ENCODE data around the gene ADAMTS3.

Gene ADAMTS3

DNA sequence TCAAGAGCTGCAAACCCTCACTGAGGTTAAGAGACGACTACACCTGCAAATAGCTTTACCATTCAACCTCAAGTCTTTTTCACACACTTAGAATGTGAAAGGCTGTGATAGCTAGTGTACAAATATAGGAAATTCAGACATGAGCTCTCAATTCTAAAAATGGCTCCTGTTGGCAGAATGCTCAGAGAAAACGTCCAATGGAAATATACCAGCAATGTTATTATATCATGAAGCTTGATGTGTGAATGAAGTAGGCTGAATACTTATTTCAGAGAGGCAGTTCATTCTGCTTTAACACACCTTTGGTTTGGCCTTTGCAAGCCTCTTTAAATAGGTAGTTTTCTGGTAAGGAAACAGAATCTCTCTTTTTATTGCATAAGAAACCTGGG lies 227.6 kb downstream of the ADAMTS3 start:
- no peak for DNase-seq (ENCODE audit: low read depth)

DNA sequence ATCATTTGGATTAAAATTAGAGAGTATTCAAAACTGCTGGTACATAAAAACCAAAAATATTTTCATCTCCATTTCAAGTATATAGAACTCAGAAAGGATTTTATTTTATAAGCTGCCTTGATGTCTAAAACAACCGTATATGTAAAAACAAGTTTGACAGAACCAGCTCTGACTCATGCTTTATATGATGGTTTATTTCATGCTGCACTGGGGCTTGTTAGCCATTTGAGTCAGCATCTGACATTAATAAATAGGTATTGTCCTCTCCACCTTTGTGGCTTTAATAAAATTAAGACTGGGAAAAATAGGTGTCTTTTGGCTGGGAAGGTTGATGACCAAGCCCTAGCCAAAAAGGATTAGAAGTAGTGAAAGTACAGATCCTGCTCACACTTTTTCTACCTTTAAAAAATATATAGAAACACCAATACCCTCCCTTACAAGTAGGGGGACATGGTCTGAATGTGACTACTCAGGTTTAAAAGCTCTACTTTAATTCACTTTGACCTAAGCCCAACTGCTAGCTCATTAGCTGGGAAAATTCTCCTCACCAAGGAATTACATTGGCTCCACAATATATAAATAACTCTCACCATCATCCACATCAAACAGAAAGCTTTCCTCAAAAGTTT lies 228.1 kb downstream of the ADAMTS3 start:
- DNase-seq (ENCODE audit: low read depth) = peak; percentile 20

DNA sequence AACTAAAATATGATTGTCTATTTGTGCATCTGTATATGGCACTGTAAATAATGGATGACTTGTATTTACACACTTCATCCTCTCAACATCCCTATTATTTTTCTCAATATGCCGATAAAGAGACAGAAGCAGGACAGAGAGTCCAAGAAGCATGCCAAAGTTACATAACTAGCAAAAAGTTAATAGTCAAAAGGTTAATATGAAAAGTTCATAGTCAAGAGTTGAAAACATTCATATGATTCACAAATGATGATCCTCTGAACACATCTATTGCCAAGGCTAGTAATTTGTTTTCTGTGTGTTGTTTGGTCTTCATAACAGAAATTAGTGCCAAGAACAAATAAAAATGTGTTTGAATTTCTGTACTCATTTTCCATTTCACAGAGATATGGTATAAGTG lies 231.0 kb downstream of the ADAMTS3 start:
- DNase-seq (ENCODE audit: low read depth) = no peak

DNA sequence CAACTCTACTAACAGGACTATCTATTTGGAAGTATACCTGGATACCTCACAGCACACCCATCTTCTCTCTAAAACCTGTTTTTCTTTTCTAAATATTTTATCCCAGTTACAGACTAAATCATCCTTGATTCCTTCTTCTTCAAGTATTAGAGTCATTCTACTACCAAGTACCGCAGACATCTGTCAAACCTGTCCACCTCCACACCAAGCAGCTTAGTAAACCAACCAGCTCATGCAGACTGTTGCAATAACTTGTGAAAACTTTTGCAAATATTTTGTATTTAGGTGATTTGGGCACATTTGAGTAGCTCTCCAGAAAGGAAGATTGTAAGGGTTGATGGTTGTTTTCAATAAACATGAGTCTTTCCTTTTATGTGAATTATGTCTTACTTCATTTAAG lies 238.6 kb downstream of the ADAMTS3 start:
- no peak for DNase-seq (ENCODE audit: low read depth)

DNA sequence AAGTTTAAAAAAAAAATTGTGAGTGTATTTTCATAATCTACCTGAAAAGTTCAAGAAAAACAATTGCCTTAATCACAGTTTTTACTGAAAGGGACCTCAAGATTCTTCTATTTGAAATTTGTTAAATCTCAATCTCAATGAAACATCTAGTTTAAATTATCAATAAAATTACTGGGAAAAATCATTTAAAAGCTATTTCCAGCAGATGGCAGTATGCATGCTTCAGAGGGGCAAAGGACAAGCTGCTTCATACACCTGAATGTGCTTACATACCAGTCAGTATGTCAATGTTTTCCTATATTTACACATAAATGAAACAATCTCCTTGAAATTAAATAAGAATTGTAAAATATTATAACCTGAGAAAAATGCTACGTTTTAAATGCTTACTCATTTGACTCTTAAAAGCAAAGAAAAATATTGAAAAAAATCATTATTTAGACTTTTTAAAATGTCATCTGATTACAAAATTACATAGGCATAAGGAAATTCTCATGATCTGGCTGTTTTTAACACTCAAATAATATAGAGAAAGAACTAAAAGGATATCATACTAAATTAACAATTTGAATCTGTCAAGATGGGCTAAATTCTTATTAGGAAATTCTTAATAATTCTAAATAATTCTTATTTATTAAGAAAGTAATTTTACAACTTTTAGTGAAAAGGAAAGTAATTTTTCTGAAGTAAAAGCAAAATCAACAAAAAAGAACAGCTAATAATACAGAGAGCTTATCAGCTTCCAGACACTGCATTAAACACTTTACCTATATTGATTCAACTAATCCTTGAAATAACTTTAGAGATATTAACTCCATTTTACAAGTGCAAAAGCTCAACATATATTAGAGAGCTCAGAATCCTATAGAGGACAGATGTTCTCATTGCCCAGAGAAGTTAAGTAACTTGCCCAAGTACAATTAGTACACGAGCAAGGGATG lies 242.1 kb downstream of the ADAMTS3 start:
- DNase-seq (ENCODE audit: low read depth) = peak; percentile 61

DNA sequence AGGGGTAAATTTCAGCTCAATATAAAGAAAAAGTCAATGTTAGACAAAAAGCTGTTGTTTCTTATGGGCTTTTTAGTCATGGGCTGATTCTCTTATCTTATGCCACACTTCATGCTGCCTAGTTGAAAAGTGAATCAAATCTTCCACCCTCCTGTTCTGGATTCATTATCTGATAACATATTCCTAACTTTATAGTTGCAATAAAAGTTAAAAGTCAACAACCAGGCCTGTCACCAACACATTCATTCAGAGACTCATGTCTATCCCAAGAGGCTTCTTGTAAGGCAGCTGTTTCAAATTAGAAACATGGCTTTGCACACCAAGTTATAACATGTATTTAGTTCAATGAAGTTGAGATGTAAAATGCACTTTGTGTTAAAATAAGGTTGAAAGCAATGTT lies 243.8 kb downstream of the ADAMTS3 start:
- DNase-seq (ENCODE audit: low read depth) = no peak

DNA sequence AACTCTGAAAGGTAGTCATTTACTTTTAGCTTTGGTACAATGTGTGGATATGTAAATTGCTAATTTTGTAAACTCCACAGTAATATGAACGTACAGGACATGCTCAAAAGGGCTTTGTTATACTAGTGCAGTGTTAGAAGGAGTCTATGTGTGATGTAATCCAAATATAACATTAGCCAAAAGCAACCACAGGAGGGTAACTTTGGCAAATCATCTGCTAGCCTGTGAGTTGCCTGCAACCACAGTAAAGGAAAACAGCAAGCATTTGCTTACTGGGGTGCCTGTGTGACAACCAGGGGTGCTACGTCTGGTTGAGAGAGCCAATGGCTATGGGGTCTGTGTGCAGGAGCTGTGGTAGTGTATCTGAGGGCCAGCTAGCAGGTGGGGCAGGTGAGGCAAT lies 245.8 kb downstream of the ADAMTS3 start:
- DNase-seq (ENCODE audit: low read depth) = no peak

DNA sequence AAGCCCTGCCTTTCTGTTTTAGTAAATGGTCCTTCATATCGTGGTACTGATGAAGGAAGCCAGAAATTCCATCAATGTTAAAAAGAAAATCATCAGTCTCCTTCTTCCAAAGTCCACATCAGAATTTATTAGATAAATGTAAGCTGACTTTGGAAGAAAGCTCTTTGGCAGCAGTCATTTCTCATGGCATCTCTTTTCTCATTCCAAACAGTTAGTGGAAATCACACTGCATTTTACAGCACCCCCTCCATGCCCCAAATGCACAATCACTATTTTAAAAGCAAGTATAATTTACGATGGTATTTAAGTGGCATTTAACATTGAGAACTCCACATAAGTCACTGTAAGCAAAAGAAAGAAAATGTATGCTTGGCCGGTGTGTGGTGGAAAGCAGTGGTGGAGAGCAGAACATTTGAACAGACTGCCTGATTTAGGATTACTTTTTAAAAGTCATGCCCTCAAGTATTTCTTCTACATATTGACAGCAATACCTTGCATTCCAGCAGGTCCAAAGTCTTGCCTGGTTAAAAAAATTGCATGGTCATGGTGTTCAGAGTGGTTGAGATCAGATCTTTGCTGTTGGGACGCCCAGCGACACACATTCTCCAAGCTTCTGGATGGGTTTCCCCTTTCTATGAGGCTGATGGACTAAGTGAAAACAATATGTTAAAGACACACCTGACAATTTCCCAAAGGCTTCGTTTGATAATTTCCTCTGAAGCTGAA lies 248.6 kb downstream of the ADAMTS3 start:
- DNase-seq (ENCODE audit: low read depth) = no peak

DNA sequence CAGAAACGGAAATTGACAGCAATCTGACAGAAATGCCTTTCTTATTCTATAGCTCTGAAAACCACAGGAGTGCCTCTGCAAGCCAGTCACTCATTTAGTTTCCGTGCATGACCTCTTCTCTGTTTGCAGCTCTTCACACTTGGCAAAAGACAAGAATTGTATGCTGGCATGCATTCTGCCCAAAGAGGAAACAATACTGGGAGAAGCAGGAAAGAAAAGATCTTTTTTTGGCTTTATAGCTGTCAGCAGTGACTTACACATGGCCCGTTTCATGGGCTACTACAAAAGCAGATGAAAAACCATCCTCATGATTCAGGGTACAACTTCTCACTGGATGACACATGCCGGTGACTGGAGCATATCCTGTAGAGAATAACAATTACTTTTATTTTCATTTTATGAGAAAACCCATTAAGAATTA lies 249.4 kb downstream of the ADAMTS3 start:
- DNase-seq (ENCODE audit: low read depth) = peak; percentile 84

DNA sequence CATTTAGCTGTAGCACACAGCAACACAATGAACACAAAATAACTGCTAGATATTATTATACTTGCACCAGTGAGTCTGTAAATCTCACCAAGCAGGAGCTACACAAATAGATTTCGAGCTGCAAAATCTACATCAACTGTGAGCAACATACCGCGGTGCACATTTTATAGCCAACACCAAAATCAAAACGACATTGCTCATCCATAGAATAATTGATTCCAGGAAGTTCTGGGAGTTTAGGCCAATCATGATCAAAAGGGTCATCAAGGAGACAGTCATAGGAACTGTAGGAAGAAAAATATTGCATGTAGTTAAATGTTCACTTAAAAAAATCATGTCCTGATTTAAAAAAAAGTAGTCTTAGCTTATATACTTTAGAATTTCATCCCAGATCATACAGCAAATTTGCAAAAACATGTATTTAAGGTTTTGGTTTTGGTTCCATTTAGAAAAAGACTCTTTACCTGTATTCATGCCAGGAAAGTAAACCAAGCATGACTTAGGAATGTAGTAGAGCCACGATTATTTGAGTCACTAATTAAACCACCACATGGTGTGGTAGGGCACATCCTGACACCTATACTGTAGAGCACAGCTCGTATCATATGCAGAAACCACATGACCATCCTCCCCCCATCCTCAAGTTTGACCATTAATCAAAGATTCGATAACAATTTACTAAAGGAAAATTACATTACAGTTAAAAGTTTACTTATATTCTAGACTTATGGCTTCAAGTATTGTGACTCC lies 250.4 kb downstream of the ADAMTS3 start:
- peak; percentile 21 for DNase-seq (ENCODE audit: low read depth)

DNA sequence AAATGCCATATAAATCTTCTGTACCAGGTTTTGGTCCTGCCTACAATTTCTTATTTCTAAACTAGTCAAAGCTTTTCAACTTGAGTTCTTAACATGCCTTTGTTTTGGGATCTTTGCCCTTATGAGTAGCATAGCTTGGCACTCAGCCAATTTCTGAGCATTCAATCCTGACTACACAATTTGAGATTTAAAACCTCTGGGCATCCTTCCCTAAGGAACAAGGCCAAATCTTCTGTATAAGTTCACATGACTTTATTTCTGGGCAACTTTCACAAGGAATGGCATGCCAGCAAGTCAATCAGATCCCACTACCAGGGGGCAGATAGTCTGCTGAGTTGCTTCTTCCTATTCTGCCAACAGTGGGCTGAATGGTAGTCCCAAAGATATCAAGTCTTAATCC lies 254.2 kb downstream of the ADAMTS3 start:
- peak; percentile 36 for DNase-seq (ENCODE audit: low read depth)

DNA sequence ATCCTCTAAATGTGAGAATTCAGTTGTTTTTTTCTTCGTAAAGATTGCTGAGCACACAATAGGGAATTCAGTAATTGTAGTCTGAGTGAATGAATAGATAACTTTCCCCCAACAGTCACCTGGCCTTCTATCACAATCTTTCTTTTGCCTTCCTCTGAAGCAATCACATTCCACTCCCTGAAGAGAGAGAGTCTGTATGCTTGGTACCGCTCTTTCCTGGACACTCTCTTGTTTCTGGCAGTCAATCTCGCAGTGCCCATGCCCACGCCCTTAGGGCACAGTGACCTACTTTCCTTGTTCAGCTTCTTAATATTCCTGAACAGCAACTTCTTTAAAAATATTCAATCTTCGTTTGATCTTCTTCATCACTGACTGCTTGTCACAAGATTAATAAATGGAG lies 255.9 kb downstream of the ADAMTS3 start:
- DNase-seq (ENCODE audit: low read depth) = no peak

DNA sequence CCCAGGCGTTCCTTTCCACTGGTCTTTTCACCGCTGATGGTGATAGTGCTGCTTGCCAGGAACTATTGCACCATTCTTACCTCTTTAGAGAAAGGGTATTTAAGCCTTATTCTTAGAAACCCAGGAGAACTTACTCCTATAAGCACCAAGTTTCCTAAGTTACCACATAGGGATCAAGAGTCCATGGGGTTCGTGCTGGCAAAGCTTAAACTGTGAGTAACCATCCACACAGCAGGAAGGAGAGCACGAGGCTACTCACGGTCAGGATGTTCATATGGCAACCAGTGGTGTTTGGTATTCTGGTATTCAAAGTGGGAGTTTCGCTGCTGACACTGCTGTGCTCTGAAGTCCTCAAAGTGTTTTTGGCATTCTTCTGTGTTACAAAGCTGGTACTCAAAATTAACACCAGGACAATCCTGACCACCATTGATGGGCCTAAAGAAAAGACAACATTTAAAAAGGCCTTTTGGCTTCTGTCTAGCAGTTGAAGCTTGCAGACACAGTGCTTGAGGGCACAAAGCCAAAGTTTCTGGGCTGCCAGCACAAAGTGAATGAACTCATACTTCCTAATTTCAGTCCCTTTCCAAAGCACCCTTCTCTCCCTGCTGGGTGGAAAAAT lies 256.9 kb downstream of the ADAMTS3 start:
- peak; percentile 78 for DNase-seq (ENCODE audit: low read depth)

DNA sequence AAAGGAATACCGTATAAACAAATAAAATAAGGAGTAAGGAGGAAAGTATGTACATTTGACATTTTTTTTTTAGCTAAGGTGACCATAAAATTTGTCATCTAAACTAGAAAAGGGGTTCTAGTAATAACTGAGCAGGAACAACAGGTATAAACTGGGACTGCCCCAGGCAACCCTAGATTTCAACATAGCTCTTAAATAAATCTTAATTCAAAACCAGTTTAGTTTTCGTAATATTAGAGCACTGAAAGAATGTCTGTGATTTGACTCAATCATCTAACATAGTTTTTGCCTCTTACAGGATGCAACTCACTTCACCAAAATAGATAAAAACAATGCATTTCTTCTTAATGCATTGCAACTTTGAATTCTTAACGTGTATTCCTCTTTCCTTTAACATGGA lies 257.7 kb downstream of the ADAMTS3 start:
- no peak for DNase-seq (ENCODE audit: low read depth)

DNA sequence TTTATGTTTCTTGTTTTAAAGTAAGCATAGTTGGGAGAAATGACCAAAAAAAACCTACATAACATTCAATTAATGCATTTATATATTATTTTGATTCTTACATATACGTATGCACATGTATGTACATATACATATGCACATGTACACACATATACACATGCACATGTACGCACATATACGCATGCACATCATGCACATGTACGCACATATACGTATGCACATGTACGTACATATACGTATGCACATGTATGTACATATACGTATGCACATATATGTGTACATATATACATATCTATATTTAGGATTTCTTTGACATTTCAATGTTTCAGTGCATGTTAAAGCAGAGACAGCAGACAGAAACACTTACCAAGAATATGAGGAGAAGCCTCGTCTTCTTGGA lies 263.4 kb downstream of the ADAMTS3 start:
- DNase-seq (ENCODE audit: low read depth) = no peak

DNA sequence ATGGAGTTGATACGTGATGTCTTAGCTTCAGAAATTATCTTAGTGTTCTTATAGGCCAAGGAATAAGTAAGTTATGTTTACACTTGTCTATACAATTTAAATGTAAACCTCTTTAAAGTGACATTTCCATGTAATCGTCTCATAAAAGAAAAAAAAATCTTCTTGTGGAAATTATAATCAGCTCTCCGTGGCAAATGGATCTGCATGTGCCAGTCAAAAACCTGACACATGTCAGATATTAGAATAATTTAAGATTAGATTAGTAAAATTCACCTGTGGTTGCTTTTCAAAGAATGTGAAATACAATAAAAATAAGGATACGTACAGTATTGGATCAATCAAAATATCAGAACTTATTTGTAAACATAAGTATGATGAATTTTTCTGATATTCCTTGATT lies 263.9 kb downstream of the ADAMTS3 start:
- DNase-seq (ENCODE audit: low read depth) = no peak

DNA sequence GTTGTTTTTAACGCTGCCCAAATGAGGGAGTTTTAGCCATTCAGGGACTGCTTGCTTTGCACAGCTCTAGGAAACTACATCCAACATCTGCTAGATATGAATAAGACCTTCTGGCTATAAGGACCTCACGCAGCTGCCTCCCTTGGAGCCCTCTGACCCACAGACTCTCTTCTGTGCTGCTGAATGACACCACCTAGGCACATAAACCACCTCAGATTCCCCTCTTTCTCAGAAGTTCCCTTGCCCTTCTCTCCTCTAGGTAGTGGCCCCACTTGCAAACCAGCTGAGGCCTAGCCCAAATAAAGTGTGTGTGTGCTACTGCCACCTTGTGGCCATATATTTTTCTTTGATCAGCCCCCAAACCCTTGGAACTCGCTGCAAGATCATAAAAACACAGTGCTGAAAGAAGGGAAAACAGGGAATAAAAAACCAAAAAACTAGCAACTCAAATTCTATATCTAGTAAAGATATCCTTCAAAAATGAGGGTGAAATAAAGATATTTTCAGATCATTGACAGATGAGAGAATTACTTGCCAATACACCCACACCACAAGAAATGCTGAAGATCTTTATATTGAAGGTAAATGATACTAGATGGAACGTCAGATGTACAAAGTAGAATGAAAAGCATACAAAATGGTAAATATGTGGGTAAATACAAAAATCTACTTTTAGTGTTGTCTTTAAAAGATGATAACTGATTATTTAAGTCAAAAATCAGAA lies 265.9 kb downstream of the ADAMTS3 start:
- peak; percentile 54 for DNase-seq (ENCODE audit: low read depth)

DNA sequence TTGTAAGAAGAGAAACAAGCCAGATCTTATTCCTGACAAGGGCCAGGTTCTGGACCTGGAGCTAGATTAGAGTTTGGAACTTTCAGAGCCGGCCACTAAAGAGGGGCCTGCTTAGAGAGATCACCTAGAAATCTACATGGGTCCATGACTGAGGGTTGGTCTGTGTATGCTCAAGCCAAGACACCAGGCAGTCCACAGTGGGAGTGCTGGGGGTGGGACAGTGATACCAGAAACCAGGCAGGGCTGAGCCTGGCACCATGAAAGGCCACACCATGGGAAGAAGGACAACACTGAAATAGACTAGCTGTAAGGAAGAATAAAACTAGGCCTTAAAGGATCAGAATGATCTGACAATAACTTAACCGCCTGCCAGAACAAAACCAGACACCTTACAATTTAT lies 267.3 kb downstream of the ADAMTS3 start:
- no peak for DNase-seq (ENCODE audit: low read depth)

DNA sequence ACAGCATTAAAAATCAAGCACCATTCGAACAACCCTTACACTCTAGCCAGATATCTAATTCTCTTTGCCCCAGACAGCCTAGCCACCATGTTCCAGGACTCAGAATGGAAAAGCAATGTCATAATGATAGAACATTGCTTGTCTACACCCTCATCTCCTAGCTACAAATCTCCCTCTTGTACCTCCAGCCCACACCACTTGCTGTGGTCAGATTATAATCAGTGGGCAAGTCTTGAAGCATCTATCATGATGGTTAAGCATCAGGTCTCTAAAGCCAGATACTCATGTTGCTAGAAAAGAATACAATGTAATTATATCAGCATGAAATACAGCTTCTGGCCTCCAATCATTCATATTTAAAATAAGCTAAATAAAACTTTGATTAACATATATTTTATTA lies 268.9 kb downstream of the ADAMTS3 start:
- no peak for DNase-seq (ENCODE audit: low read depth)

DNA sequence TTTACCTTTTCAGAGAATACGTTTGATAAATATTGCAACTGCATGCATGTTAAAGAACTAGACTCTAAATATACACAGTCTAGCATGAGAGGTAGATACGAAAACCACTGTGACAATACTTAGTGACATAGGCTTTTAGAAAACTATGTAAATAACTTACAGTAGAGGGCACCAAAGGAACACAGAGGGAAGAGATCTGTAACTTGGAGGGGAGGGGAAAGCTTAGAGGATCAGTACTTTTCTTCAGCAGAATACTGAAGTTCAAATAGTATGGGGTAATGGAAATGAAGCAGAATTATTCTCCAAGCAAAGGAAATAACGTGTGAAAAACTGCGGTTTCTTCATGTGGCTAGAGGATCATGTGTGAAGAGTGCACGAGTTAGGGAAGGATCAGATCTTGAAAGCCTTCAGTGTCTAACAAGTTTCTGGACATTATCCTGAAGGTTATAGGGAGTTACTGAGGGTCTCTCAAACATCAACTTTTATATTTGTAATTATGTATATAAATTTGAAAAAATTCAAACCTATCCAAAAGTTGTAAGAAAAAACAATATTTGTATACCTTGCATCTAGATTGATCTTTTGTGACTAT lies 273.0 kb downstream of the ADAMTS3 start:
- peak; percentile 71 for DNase-seq (ENCODE audit: low read depth)

DNA sequence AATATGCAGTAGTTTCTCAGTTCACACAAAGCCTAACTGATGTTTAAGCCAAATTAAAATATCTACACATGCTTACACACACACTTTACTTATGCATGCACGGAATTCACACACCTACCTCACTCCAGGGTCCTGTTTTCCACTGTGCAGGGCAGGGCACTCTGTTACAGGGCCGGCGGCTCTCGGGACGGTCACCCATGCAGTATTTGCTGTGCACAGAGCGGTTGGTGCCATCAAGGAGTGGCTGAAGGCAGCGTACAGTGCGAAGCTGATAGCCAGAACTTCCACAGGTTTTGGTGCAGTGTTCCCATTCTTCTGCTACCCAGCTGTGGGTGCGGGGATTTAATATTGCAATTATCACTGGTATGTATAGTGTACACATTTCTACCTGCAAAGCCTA lies 278.3 kb downstream of the ADAMTS3 start:
- DNase-seq (ENCODE audit: low read depth) = no peak
